Duodenal mucosa (tissue), 2 donors: ENCODE data around the gene HEXIM1.

Source experiments
- H3K27ac ChIP-seq: one replicate; pipeline ENCODE4 v1.7.0; 2013; ENCODE audit warnings: low read depth, low read length
- H3K27me3 ChIP-seq, 2 donors: one replicate each; pipeline ENCODE4 v1.7.0; 2013; ENCODE audit warnings: low read length in 2 of 2, control low read depth in 1 of 2; ENCODE audit not compliant: insufficient read depth in 2 of 2, control insufficient read depth in 1 of 2
- H3K36me3 ChIP-seq, 2 donors: one replicate each; pipeline ENCODE4 v1.7.0; 2013; ENCODE audit warnings: low read length in 2 of 2, control low read depth in 1 of 2; ENCODE audit not compliant: insufficient read depth in 2 of 2, control insufficient read depth in 1 of 2
- H3K4me1 ChIP-seq, 2 donors: one replicate each; pipeline ENCODE4 v1.7.0; 2013; ENCODE audit warnings: low read length in 2 of 2, control low read depth in 1 of 2; ENCODE audit not compliant: insufficient read depth in 2 of 2, control insufficient read depth in 1 of 2
- H3K4me3 ChIP-seq, 2 donors: one replicate each; pipeline ENCODE4 v1.7.0; 2013; ENCODE audit warnings: low read length in 2 of 2, low read depth in 1 of 2
- H3K9ac ChIP-seq, 2 donors: one replicate each; pipeline ENCODE4 v1.7.0; 2013; ENCODE audit warnings: low read length in 2 of 2, low read depth in 1 of 2
- H3K9me3 ChIP-seq, 2 donors: one replicate each; pipeline ENCODE4 v1.7.0; 2013; ENCODE audit warnings: low read length in 2 of 2, control low read depth in 1 of 2; ENCODE audit not compliant: control insufficient read depth in 1 of 2

Gene HEXIM1

GRCh38 chr17:45137561-45138305, 10.5 kb upstream of the HEXIM1 start:
- Histone ChIP-seq H3K4me1 (peaks cover 29% of the 10 kb centered on the region in 2 donors), H3K36me3 (peaks cover 0 to 9% of the 10 kb centered on the region in 2 donors), H3K27ac (peak overlapping the region; percentile 78), H3K9ac (peak overlapping the region; percentile 58 to 86), H3K9me3 (no peaks in the 10 kb centered on the region), H3K27me3 (no peaks in the 10 kb centered on the region), H3K4me3 (peak overlapping the region; percentile 43 to 91)

- Histone ChIP-seq H3K36me3 (peaks cover 0 to 9% of the 10 kb centered on the region in 2 donors), H3K27me3 (no peaks in the 10 kb centered on the region), H3K9ac (no peak overlapping the region), H3K9me3 (no peaks in the 10 kb centered on the region), H3K27ac (no peak overlapping the region), H3K4me1 (peaks cover 25 to 27% of the 10 kb centered on the region in 2 donors), H3K4me3 (no peak overlapping the region)
Observed at GRCh38 chr17:45138911-45139532, 9.3 kb upstream of the HEXIM1 start.

DNA sequence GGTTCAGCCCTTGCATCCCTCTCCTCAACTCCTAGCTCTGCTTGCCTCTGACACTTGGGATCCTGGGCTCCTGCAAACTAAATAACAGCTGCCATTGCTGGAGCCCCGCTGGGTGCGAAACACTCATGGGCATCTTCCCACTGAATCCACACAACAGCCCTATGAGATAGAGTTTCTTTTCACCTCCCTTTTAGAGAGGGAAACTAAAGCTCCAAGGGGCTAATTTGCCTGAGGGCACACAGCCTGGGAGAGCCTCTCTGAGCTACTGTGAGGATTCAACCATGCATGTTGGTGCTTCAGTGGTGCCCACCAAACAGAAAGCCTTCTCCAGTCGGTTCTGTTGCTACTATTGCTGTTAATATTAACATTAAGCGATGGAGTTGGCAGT, 8.7 kb upstream of the HEXIM1 start:
- Histone ChIP-seq H3K4me3 (no peak overlapping the region), H3K27me3 (no peaks in the 10 kb centered on the region), H3K9me3 (no peaks in the 10 kb centered on the region), H3K9ac (no peak overlapping the region), H3K36me3 (peaks cover 0 to 9% of the 10 kb centered on the region in 2 donors), H3K4me1 (peaks cover 25 to 28% of the 10 kb centered on the region in 2 donors), H3K27ac (no peak overlapping the region)

DNA sequence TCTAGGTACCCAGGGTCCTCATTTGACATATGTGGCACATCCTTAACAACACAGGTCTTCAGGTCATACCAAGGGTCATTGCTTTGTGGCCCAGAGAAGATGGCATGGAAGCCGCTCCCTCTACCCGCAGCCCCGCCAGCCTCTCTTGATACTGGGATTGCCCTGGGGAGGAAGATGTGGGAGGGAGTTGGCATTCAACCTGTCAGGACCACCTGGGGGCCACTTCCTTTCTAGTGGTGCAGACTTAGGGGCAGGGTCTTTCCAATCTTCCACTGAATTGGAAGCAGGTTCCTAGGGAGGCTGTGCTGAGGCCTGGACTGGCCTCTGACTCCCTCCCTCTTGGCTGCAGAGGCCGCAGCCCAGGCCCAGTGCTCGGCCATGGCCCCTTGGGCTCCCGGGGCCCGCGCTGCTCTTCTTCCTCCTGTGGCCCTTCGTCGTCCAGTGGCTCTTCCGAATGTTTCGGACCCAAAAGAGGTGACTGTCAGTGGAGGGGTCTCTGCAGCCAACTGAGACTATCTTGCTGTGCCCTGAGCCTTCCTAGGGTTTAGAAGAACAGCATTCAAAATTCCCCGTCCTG, 5.1 kb upstream of the HEXIM1 start:
- no peaks in the 10 kb centered on the region for H3K9me3 ChIP-seq
- H3K36me3 ChIP-seq: peaks cover 0 to 6% of the 10 kb centered on the region in 2 donors
- no peak overlapping the region for H3K4me3 ChIP-seq
- H3K9ac ChIP-seq: peak overlapping the region in 1 of 2 donors; percentile 70
- peaks cover 25 to 26% of the 10 kb centered on the region in 2 donors for H3K4me1 ChIP-seq
- H3K27ac ChIP-seq: peak overlapping the region; percentile 73
- H3K27me3 ChIP-seq: no peaks in the 10 kb centered on the region

GRCh38 chr17:45143767-45144198, 4.5 kb upstream of the HEXIM1 start:
- Histone ChIP-seq H3K9ac (peak overlapping the region; percentile 57 to 70), H3K9me3 (no peaks in the 10 kb centered on the region), H3K4me1 (peaks cover 25 to 26% of the 10 kb centered on the region in 2 donors), H3K4me3 (peak overlapping the region; percentile 64 to 66), H3K27me3 (no peaks in the 10 kb centered on the region), H3K36me3 (peaks cover 0 to 4% of the 10 kb centered on the region in 2 donors), H3K27ac (peak overlapping the region; percentile 73)

GRCh38 chr17:45144199-45145034, 3.9 kb upstream of the HEXIM1 start:
- H3K27me3 ChIP-seq: no peaks in the 10 kb centered on the region
- H3K9me3 ChIP-seq: no peaks in the 10 kb centered on the region
- peak overlapping the region; percentile 70 for H3K9ac ChIP-seq
- H3K4me3 ChIP-seq: peak overlapping the region; percentile 64 to 66
- peaks cover 0 to under 1% of the 10 kb centered on the region in 2 donors for H3K36me3 ChIP-seq
- H3K27ac ChIP-seq: peak overlapping the region; percentile 73
- H3K4me1 ChIP-seq: peaks cover 25 to 28% of the 10 kb centered on the region in 2 donors

GRCh38 chr17:45145035-45145389, 3.3 kb upstream of the HEXIM1 start:
- Histone ChIP-seq H3K9ac (peak overlapping the region; percentile 70), H3K9me3 (no peaks in the 10 kb centered on the region), H3K4me1 (peaks cover 25 to 28% of the 10 kb centered on the region in 2 donors), H3K27ac (peak overlapping the region; percentile 73), H3K36me3 (no peaks in the 10 kb centered on the region), H3K27me3 (no peaks in the 10 kb centered on the region), H3K4me3 (peak overlapping the region; percentile 60 to 66)

- H3K4me1 ChIP-seq: peaks cover 32 to 35% of the 10 kb centered on the region in 2 donors
Observed at GRCh38 chr17:45146166-45146565, 2.1 kb upstream of the HEXIM1 start.

DNA sequence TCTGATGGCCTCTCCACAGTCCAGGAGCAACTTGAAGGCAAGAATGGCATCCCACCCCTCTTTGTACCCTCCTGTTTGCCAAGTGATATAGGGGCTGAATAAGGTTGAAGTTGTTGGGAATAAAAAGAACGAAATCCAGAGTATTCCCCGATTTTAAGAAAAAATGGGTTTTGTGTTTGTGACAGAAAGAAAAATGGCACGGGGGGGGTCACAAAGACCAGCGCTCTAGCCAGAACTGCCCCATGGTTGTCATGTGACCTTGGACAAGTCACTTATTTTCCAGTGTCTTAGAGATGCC, 1.7 kb upstream of the HEXIM1 start:
- peak overlapping the region; percentile 84 to 89 for H3K4me3 ChIP-seq
- H3K9me3 ChIP-seq: no peaks in the 10 kb centered on the region
- peak overlapping the region; percentile 95 for H3K27ac ChIP-seq
- H3K27me3 ChIP-seq: no peaks in the 10 kb centered on the region
- peak overlapping the region; percentile 87 to 94 for H3K9ac ChIP-seq
- H3K4me1 ChIP-seq: peaks cover 35 to 38% of the 10 kb centered on the region in 2 donors
- no peaks in the 10 kb centered on the region for H3K36me3 ChIP-seq

More at GRCh38 chr17:45146166-45146565, 2.1 kb upstream of the HEXIM1 start:
- no peak overlapping the region for H3K4me3 ChIP-seq
- H3K9me3 ChIP-seq: no peaks in the 10 kb centered on the region
- H3K36me3 ChIP-seq: no peaks in the 10 kb centered on the region
- H3K27ac ChIP-seq: no peak overlapping the region
- H3K27me3 ChIP-seq: no peaks in the 10 kb centered on the region
- H3K9ac ChIP-seq: no peak overlapping the region
